ENCODE data around the gene MOV10. TPM values are rescaled to one million over a fixed set of nuclear protein-coding genes. Genes with fewer than 3 reads are reported as not detected.

The MOV10 gene
- total and polyA plus RNA-seq, 10 of the 15 experiments (the other 5 are each of a cell fraction or from before 2014, with no cell fraction given): 21.0 to 80.3 (median 49.8) TPM

GRCh38 chr1:112636597-112637253 is 37.7 kb upstream of the MOV10 start:
- BruUV-seq (replicated peaks): no TSS peak
- peaks cover 29% of the 10 kb centered on the region for H3K4me1 ChIP-seq (ENCODE audit: control insufficient read depth, insufficient read depth, low read length)
- intact Hi-C loops (cut with micrococcal nuclease; ENCODE audit: unreplicated experiment): no loop called here
- no peaks in the 10 kb centered on the region for H3K27me3 ChIP-seq (replicated peaks in 1 of 2; ENCODE audit: control insufficient read depth in 2 of 2, insufficient read depth in 2 of 2, low read length in 1 of 2)
- H3K79me2 ChIP-seq (ENCODE audit: control insufficient read depth, insufficient read depth, low read length): peaks cover 81% of the 10 kb centered on the region
- H4K20me1 ChIP-seq (ENCODE audit: control insufficient read depth, insufficient read depth): peaks cover 8% of the 10 kb centered on the region; the same call in 1 of the 2 replicates
- no peaks in the 10 kb centered on the region for H3K9me3 ChIP-seq (replicated peaks; ENCODE audit: control insufficient read depth, insufficient read depth, low read length)
- no peak overlapping the region for H3K4me3 ChIP-seq
- ATAC-seq (peak; percentile 59), DNase-seq (ENCODE audit: low read depth, low spot score) (no peak), FAIRE-seq (no peak)
- no peak overlapping the region for H3K9ac ChIP-seq (ENCODE audit: control insufficient read depth, insufficient read depth, low read length)
- ChIA-PET CTCF (interaction anchor here (0.8 to 3.0 kb wide), 10 partner anchors 9 to 436 kb away, joined by 3 to 13 read pairs (median 5); partner anchors contain the start of gene LRIG2), SMC1A (ENCODE audit: uncharacterized antibody, unreplicated experiment) (interaction anchor here (0.7 to 4.1 kb wide), 18 partner anchors 8 to 246 kb away, joined by 3 to 24 read pairs (median 4); partner anchors contain the start of genes CAPZA1 and ST7L), POLR2A (interaction anchor here (0.6 to 2.3 kb wide), 7 partner anchors 9 to 328 kb away, joined by 3 to 8 read pairs (median 4); partner anchors contain the start of genes CAPZA1, MOV10 and ST7L), RAD21 (ENCODE audit: unreplicated experiment) (interaction anchor here (0.7 to 3.6 kb wide), 7 partner anchors 15 to 246 kb away, joined by 3 to 23 read pairs (median 7); partner anchors contain the start of genes MOV10 and PPM1J)
- H3K27ac ChIP-seq (ENCODE audit: control insufficient read depth, insufficient read depth): peak overlapping the region; percentile 48
- TF ChIP-seq RELA (IDR thresholded peaks at IDR 0.05; ENCODE audit: borderline replicate concordance, partially characterized antibody) (no peak), USF1 (IDR thresholded peaks at IDR 0.05; ENCODE audit: borderline replicate concordance, extremely low read length, insufficient read depth, low read depth, low read length) (no peak), NR2F1 (conservative IDR thresholded peaks at IDR 0.05) (peak; percentile 32; the same call in 1 of the 2 replicates), WRNIP1 (IDR thresholded peaks at IDR 0.05; ENCODE audit: borderline replicate concordance, low read depth, low read length) (no peak), ZNF274 (IDR thresholded peaks at IDR 0.05; ENCODE audit: insufficient read depth, insufficient read length) (no peak), JUNB (IDR thresholded peaks at IDR 0.05) (peak; percentile 40; the same call in 1 of the 2 replicates), NBN (IDR thresholded peaks at IDR 0.05) (no peak), PKNOX1 (IDR thresholded peaks at IDR 0.05) (peak; percentile 27; the same call in 1 of the 2 replicates)
- H2AFZ ChIP-seq (ENCODE audit: control insufficient read depth, low read depth, low read length): no peak overlapping the region
- peak overlapping the region; percentile 71 for H3K4me2 ChIP-seq (ENCODE audit: control insufficient read depth, insufficient read depth)
- in situ Hi-C loops (cut with MboI): no loop called here
- peaks cover 0 to 10% of the 10 kb centered on the region in 2 experiments; a peak in 1 of 4 replicates for H3K36me3 ChIP-seq (ENCODE audit: control insufficient read depth in 2 of 2, insufficient read depth in 2 of 2, low read length in 1 of 2)

Measured in GM12878 (cell line).